Activated naive CD8-positive, alpha-beta T cell treated with anti-CD3 and anti-CD28 coated beads, Interleukin-2, amount 50 U/mL, for 16 hours (primary cell): ENCODE measurements around the gene ZNF77.
"Not testable (repeated sequence)": the region's sequence is repeated elsewhere in the genome, so short reads cannot be mapped to it uniquely, and the experiment has no call there.

Experiments
- DNase-seq: peaks from one replicate; pipeline ENCODE4 v3.0.0-alpha.2; 2020; ENCODE audit warnings: low read depth, low spot score

ZNF77 gene

DNA sequence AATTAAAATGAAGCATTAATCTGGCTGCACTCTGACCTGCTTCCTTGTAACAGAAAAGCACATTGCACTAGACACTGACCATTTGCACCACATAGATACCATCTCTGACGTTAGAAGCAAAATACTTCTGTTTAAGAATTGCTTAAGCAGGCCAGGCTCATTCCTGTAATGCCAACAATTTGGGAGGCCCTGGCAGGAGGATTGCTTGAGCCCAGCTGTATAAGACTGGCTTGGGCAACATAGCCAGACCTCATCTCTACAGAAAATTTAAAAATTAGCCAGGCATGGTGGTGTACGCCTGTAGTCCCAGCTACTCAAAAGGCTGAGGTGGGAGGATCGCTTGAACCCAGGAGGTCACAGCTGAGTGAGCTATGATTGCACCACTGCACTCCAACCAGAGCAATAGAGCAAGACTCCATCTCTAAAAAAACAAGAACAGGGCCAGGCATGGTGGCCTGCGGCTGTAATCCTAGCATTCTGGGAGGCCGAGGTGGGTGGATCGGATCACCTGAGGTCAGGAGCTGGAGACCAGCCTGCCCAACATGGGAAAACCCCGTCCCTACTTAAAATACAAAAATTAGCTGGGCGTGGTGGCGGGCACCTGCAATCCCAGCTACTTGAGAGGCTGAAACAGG, 25.5 kb upstream of the ZNF77 start:
- DNase-seq = no peak

DNA sequence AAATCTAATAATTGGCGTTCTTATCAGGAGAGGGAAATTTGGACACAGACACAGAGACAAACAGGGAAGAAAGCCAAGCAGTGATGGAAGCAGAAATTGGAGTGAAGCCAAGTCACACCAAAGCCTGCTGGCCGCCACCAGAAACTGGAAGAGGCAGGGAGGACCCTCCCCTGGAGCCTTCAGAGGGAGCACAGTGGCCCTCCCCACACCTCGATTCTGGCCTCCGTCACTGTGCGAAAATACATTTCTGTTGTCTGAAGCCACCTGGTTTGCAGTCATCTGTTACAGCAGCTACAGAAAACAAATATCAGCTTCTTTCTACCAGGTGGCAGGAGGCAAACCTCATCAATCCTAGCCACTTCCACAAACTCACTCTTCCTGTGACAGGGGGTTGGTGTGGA, 24.3 kb upstream of the ZNF77 start:
- no peak for DNase-seq

DNA sequence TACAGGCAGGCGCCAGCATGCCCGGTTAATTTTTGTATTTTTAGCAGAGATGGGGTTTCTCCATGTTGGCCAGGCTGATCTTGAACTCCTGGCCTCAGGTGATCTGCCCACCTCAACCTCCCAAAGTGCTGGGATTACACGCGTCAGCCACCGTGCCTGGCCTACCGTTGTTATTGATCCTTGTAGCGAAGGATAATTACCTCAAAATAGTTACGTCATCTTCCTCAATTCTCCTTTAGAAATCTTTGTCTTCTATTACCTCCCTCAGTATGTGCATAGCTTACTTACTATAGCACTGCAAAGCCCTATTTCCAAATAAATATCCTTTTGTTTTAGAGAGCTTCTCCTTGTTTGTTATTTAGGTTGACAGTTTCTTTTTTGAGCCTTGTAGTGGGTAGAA, 23.2 kb upstream of the ZNF77 start:
- DNase-seq = no peak

GRCh38 chr19:2964874-2965273, 20.1 kb upstream of the ZNF77 start:
- DNase-seq = no peak

DNA sequence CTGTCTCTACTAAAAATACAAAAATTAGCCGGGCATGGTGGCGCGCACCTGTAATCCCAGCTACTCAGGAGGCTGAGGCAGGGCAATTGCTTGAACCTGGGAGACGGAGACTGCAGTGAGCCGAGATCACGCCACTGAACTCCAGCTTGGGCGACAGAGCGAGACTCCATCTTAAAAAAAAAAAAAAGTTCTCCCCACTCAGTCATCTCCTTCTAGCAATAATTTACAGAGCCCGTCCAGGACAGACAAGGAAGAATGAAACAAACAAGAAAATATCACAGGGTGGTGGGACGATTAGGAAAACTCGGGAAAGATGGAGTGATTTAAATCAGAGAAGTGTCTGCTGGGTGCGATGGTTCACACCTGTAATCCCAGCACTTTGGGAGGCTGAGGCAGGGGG, 18.9 kb upstream of the ZNF77 start:
- not testable (repeated sequence) for DNase-seq

- no peak for DNase-seq
These were observed 18.4 kb upstream of the ZNF77 start for GRCh38 chr19:2963122-2963521.

- DNase-seq = no peak
These were observed 17.4 kb upstream of the ZNF77 start for GRCh38 chr19:2962018-2962670.

DNA sequence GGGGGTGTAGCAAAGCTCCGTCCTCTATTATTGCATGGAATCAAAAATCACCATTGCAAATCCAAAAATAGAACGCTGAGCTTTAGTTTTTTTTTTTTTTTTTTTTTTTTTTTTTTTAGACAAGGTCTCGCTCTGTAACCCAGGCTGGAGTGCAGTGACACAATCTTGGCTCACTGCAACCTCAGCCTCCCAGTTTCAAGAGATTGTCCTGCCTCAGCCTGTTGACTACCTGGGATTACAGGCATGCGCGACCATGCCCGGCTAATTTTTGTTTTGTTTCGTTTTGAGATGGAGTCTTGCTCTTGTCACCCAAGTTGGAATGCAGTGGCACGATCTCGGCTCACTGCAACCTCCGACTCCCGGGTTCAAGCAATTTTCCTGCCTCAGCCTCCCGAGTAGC, 15.3 kb upstream of the ZNF77 start:
- DNase-seq = no peak

- DNase-seq = no peak
These were observed 12.4 kb upstream of the ZNF77 start for GRCh38 chr19:2957160-2957559.

GRCh38 chr19:2952953-2953481, 8.2 kb upstream of the ZNF77 start:
- DNase-seq = no peak

DNA sequence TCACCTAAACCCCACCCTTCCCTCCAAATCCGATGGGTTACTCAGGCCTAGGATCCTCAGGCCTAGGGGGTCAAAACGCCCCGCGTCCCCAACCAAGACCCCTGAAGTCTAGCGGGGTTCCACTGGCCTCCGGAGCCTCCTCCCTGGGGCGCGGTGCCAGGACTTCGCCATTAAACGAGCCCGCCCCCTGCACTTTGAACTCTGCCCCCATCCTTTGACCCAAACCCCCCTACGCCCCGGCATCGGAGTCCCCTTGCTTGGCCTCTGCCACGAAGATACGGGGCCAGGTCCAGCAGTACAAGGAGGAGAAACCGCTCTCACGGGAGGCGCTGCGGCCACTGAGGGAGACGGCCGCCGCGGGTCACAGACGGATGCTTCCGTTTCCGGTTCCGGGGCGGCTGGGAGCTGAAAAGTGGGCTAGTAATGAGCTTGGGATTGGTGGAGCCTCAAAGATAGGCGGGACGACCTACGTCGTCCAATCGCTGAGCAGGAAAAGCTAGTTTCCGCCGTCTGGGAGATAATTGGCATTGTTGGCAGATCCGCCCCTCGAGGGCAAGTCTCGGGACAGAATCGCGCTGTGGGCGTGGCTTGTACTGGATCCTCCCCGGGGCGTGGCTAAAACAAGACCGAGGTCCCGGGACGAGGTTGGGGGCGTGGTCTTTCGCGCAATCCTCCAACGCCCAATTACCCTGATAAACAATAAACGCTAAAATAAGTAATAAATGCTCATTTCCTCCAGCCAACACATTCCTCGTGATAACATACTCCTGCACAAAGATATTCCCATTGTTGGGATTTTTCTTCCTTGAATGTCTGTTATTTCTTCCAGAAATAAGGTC, 5.7 kb upstream of the ZNF77 start:
- DNase-seq = peak; percentile 100

DNA sequence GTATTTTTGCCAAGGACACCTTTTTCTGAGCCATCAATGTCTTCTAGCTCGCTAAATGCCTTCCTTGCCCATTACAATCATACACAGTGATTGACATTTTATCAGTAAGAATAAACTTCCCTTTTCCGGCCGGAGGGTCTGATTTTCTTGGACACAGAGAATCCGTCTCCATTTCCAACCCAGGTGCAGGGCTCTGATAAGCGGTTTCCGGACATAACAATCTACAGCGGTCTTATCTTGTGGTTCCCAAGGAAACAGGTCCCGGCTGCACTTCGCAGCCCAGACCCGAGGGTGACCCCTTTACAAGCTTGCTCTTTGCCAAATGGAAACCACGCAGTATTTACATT, 5.1 kb upstream of the ZNF77 start:
- DNase-seq = no peak

DNA sequence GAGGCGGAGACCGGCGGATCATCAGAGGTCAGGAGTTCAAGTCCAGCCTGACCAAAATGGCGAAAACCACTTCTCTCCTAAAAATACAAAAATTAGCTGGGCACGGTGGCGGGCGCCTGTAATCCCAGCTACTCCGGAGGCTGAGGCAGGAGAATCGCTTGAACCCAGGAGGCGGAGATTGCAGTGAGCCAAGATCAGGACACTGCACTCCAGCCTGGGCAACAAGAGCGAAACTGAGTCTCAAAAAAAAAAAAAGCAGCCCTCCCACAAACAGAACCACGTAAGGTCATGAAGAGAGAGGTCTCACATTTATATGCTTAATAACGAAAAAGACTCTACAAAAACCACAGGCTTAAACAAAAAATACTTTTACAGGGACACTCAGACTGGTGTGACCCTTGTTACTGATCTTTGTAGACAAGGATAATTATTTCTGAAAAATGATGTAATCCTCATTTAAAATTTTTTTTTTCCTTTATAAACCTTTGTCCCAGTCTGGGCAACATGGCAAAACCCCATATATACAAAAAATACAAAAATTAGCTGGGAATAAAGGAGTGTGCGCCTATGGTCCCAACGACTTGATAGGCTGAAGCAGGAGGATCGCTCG, 909 bp upstream of the ZNF77 start:
- DNase-seq = no peak

- DNase-seq = no peak
These were observed 382 bp downstream of the ZNF77 start for GRCh38 chr19:2944403-2944774.

DNA sequence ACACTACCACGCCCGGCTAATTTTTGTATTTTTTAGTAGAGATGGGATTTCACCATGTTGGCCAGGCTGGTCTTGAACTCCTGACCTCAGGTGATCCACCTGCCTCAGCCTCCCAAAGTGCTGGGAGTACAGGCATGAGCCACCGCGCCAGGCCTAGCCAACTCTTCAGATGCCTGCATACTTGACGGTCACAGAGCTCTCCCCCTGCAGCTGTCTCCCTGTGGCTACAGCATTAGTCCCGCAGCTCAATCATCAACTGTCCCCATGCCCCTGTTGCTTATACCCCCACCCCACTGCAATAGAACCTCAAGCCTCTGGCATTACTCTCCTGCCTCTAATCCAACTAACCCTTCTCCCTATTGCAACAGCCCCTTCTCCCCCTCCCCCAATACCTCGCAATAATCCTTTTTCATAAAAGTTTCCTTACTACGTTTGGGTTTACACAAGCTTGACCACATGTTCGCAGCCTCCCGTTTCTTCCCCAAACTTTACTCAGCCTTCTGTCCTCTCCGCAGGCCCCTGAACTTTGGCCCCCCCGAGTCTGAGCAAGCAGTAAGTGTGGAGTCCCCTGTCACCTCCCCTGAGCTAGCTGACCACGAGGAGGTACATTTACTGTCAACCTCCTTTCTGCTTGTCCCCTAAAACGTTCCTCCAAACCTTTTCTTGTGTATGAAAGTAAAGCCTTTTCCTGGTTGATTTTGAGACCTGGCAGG, 1.7 kb downstream of the ZNF77 start:
- DNase-seq = no peak

DNA sequence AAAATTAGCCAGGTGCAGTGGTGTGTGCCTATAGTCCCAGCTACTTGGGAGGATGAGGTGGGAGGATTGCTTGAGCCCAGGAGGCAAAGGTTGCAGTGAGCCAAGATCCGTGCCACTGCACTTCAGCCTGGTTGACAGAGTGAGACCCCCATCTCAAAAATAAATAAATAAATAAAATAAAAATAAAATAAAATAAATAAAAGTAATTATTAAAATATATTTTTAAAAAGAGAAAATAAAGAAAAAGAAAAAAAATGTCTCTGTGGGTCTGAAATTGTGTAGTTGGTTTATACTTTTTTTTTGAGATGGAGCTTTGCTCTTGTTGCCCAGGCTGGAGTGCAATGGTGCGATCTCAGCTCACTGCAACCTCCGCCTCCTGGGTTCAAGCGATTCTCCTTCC, 8.9 kb downstream of the ZNF77 start:
- not testable (repeated sequence) for DNase-seq

GRCh38 chr19:2933490-2933910, 11.3 kb downstream of the ZNF77 start:
- no peak for DNase-seq

- no peak for DNase-seq
These were observed 17.7 kb downstream of the ZNF77 start for GRCh38 chr19:2927032-2927430.

DNA sequence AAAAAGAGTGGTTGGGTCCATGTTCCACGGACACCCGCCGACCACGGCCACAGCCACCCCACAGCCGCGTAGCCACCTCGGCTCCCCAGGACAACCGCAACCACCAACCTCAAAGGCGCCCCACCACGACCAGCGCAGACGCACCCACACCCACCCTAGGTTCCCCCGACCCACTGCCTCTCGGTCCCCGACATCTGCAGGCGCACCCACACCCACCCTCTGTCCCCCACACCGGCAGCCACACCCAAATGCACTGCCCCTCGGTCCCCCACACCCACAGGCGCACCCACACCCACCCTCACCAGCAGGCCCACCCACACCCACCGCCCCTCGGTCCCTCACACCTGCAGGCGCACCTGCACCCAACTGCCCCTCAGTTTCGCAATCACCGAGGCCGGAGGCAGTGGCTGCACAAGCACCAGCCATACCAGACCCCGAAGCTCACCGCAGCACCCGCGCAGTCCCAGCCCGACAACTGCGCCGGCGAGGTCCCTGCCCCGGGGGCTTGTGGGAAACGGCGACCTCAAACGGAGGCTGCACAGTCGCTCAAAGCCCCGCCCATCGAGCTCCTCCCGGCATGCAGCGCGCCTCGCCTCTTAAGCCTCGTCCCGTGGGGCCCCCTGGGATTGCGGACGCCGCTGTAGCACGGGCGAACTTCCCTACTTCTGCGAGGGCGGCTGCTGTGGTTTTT, 18.3 kb downstream of the ZNF77 start:
- no peak for DNase-seq

- DNase-seq = no peak
These were observed 21.3 kb downstream of the ZNF77 start for GRCh38 chr19:2923510-2923909.

- DNase-seq = no peak
These were observed 21.8 kb downstream of the ZNF77 start for GRCh38 chr19:2922987-2923386.
